Right renal pelvis (tissue), 4 donors: ENCODE data around the gene SDC1. TPM values are rescaled to one million over a fixed set of nuclear protein-coding genes. Genes with fewer than 3 reads are reported as not detected.

Experiments
- DNase-seq, 4 donors: peaks; one replicate each; pipeline ENCODE4 v3.0.0-alpha.2; 2013; ENCODE audit warnings: low read depth in 4 of 4, low spot score in 3 of 4, missing footprints in 1 of 4
- polyA plus RNA-seq, 4 donors: library from polyadenylated mRNA; unstranded; fragments of 120-200 nt; gene quantifications; one replicate each; pipeline ENCODE4 v1.2.1, GENCODE V29; 2013; ENCODE audit not compliant: insufficient read length in 4 of 4

The SDC1 gene
- polyA plus RNA-seq, 4 donors: 23.2 to 36.1 (median 26.1) TPM

GRCh38 chr2:20173496-20174402 lies 51.2 kb downstream of the SDC1 start:
- DNase-seq: no peak

- no peak for DNase-seq
Measured at GRCh38 chr2:20173064-20173463, 51.9 kb downstream of the SDC1 start.

DNA sequence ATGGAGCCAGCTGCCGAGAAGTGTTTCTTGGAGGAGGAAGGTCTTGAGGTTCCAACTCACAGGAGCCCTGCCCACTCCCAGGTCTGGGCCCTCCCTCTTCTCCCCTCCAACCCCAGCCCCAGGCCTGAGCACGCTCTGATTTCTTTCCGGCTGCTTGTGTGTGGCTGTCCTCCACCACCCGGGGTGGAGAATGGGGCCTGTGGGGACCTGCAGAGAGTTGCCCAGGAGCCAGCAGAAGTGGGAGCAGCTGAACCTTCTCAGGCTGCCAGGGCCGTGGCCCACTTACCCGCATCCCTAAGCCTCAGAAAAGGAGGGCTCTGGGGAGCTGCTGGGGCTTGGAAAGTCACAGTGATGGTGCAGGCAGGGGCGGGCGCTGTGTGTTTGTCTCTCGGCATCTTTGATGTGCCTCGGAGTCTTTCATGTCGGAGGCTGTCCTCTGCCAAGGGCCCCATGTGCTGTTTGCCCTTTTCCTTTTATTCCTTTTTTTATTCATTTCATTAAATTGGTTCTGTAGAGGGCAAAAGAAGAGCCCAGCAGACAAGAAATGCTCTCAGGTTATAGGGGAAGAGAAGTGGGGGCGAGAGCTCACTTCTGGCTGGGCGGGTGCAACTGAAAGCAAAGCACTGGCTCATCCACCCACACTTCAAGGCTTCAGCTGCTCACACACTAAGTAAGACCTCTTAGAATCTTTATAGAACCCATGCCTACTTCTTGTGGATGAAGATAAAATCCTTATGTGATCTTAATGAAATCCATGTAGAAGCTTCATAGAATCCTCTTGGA lies 52.5 kb downstream of the SDC1 start:
- DNase-seq: no peak

GRCh38 chr2:20171445-20171977 lies 53.4 kb downstream of the SDC1 start:
- DNase-seq: no peak

DNA sequence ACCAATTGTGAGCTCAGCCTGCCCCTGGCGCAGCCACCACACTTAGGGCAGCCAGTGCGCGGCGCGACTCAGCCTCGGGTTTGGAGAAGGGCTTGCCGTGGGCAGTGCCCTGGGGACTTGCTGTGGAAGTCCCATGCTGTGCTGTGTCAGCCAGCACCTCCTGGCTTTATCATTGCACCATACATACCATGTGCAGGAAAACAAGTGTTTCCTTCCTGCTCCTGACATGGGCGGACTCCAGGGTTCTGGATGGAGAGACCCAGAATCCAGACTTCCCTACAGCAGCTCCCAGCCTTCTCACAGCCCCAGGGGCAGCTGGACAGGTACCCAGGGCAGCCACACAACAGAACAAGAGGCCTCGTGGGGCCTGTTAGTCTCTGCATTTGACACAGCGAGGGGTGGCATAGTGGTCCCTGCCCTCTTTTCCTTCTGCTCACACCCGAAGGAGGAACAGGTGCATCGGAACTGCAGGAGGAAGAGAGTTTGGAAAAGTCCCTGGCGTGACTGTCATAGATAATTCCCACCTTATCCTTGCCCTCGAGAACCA lies 54.2 kb downstream of the SDC1 start:
- DNase-seq: no peak

- DNase-seq: no peak
Measured at GRCh38 chr2:20169796-20170703, 54.9 kb downstream of the SDC1 start.

DNA sequence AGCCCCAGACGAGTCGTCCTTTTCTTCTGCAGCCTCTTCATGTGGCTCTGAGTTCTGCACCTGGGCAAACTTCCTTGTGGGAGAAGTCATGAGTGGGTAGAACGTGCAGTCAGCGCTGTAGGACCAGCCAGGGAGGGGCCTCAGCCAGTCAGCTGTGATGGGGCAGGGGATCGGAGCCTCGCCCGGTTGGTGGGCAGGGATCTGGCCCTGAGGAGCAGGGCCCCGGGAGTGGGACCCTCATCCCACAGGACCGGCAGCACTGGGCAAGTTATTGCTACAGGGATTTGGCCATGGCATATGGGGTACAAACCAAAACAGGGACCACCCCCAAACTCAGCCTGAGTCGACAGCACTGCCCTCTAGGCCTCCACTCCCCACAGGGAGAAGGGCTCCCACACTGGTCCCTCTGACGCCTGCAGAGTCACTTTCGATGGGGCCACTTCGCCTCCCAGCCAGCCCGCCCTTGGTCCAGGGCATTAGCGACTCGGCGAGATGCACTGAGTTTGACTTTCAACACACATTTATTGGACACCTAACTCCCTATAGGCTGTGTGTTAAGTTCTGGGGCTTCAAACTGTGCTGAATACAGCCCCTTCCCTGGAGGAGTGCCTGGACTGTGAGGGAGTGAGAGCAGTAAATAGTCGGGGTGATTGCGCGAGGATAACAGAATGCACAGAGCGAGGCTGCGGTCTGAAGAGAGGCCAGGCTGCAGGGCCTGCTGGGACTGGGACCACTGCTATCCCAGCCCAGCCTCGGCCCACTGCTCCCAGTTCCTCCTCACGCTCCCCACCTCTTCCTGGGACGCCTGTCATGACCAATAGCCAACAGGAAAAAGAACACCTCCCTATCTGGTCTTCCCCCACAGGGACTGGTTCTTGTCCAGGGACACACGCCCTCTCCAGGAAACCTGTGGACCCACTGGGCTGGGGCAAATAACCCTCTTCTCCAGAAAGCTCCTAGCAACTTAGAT lies 55.9 kb downstream of the SDC1 start:
- DNase-seq: no peak

DNA sequence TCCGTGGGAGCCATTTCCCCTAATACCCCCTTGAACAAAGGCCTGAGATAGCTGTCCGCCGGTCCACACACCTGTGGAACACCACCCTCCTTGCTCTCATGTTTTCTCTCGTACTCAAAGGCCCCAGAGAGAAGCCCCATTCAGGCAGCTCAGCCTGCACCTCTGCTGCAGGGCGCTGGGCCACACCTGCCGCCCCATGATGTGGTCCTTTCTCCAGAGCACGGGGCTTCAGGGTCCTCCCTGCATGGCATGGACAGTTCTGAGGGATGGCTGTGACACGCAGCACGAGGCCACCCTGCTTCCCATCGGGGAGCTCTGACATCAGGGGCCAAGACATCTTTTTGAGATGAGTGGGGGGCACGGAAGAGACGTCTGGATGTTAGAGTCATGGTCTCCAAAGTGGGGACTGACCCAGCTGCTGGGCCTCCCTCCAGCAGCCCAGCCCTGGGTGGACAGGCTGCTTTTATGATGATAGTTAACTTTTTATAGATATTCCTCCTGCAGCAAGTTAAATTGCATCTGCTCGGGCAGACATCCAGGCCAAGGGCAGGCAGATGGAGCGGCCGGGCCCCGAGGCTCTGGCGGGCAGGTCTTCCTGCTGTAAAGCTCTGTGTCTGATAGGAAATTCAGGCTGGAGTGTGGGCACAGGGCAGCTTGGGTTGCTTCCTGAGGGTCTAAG lies 56.7 kb downstream of the SDC1 start:
- DNase-seq: no peak

- no peak for DNase-seq
Measured at GRCh38 chr2:20167356-20167755, 57.6 kb downstream of the SDC1 start.

DNA sequence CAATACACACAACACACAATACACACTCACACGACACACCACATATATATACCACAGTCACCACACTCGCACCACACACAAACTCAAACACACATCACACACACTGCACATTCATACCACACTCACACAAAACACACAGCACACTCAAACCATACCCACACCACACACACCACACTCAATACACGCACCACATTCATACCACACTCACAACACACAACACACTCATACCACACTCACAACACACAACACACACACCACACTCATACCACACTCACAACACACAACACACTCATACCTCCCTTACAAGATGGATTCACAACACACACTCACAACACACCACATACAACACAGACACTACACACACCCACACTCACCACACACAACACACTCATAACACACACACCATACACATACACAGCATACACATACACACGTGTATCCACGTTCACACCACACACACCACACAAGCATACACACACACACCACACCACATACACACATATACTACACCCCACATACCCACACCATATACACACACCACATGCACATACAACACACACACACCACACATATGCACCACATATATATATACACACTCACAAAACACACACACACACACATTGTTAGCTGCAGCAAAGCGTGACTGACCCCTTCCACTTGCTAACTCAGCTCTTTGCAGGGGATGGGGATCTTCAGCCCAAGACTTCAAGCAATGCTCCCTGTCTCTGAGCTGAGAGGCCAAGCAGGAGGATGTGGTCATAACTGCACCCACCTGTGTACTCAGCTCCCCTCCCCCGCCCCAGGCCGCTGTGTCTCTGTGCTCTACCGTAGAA lies 59.0 kb downstream of the SDC1 start:
- DNase-seq: no peak

DNA sequence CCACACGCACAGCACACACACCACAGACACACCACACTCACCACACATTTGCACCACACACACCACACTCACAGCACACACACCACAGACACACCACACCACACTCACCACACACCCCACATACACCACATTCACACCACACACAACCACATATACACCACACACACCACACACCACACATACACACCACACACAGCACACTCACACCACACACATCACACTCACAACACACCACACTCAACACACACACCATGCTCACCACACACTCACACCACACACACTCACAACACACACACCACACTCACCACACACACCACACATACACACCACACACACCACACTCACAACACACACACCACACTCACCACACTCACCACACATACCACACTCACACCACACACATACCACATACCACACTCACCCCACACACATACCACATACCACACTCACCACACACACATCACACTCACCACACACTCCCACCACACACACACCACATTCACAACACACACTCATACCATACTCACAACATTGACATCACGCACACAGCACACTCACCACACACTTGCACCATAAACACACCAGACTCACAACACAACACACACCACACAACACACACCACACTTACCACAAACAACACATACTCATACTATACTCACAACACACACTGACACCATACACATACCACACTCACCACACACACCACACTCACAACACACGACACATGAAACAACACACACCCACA lies 60.0 kb downstream of the SDC1 start:
- no peak for DNase-seq

DNA sequence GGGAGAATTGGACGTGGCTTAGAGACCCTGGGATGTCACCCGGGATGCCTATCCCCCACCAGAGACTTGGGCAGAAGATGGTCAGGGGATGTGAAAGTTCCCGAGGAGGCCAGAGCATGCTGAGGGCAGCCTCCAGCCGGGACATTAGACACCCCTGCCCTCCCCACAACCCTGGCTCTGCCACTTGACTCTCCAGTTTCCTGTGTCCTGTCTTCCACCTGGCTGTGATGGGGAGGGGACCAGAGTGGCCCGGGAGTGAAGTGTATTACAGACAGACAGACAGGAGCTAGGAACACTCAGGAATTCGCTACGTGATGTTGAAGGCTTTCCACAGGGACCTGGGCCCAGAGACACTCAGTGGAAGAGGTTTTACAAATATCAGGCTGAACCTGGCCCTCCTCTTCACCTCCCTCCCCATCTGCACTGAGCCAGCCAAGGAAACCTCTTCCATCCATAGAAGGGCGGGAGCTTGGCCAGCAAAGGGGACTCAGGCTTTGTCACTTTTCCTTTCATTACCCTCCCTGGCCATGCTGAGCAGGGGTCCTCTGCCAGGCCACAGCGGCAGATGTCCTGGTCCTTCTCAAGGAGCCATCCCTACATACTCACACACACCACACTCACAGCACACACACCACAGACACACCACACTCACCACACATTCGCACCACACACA lies 60.7 kb downstream of the SDC1 start:
- DNase-seq: no peak

DNA sequence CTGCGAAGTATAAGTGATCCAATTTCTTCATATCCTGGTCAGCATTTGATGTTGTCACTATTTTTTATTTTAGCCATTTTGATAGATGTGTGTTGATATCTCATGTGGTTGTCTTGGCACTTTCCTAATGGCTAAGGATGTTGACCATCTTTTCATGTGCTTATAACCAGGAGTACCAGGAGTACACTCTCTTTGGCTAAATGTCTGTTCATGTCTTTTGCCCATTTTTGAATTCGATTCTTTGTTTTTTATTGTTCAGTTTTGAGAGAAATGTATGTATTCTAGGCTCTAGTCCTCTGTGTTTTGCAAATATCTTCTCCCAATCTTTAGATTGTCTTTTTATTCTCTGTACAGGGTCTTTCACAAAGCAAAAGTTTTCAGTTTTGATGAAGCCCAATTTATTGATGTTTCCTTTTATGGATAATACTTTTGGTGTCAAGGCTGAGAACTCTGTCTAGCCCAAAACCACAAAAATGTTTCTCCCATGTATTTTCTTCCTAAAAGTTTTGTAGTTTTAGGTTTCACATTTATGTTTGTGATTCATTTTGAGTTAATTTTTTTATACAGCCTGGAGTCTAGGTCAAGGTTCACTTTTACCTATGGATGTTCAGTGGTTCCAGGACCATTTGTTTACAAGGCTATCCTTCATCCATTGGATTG lies 65.4 kb downstream of the SDC1 start:
- no peak for DNase-seq

GRCh38 chr2:20157193-20157891 lies 67.6 kb downstream of the SDC1 start:
- no peak for DNase-seq

DNA sequence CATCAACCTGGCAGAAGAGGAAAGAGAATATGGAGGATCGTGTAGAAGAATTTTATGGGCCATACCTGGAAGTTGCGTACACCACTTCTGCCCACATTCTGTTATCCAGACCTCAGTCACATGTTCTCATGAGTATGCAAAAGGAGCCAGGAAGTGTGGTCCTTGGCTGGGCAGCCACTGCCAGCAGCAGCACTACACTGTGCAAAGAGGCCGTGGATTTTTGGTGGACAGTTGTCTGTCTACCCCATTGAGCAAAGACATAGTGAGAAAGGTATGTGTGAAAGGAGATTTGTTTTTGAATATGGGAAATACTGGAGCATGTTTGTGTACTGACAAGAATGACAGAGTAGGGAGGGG lies 68.1 kb downstream of the SDC1 start:
- no peak for DNase-seq
